K562 (cell line): ENCODE measurements around the gene ZNF575. TPM values are rescaled to one million over a fixed set of nuclear protein-coding genes. Genes with fewer than 3 reads are reported as not detected.

Source experiments
- HBP1 ChIP-seq: fragments of 450-650 bp; formaldehyde crosslinking; IDR thresholded peaks from 2 replicates; pipeline ENCODE4 v1.4.0; 2022; ENCODE audit warnings: missing genetic modification characterization
- HDAC8 ChIP-seq: fragments of 450-650 bp; IDR thresholded peaks from 2 replicates; pipeline ENCODE4 v1.6.1; 2016; ENCODE audit warnings: mild to moderate bottlenecking, missing genetic modification characterization, moderate library complexity, missing compliant biosample characterization
- HNRNPLL ChIP-seq: fragments of 200-400 bp; formaldehyde crosslinking; IDR thresholded peaks from 2 replicates; pipeline ENCODE4 v1.6.1; 2017; ENCODE audit warnings: low read length, low read depth, mild to moderate bottlenecking; ENCODE audit not compliant: poor library complexity, severe bottlenecking
- ILK ChIP-seq: fragments of 450-650 bp; IDR thresholded peaks from 2 replicates; pipeline ENCODE4 v1.6.1; 2016; ENCODE audit warnings: missing genetic modification characterization, low read depth, mild to moderate bottlenecking, missing compliant biosample characterization, moderate library complexity, borderline replicate concordance
- NFYB ChIP-seq: IDR thresholded peaks from 2 replicates; pipeline ENCODE4 v1.6.1; 2011; ENCODE audit warnings: mild to moderate bottlenecking, moderate library complexity; ENCODE audit not compliant: insufficient read length; ENCODE audit errors: extremely low read depth
- NKRF ChIP-seq: fragments of 450-650 bp; IDR thresholded peaks from 2 replicates; pipeline ENCODE4 v1.6.1; 2016; ENCODE audit warnings: borderline replicate concordance
- RBFOX2 ChIP-seq: fragments of 200-400 bp; formaldehyde crosslinking; IDR thresholded peaks from 2 replicates; pipeline ENCODE4 v1.6.1; 2017; ENCODE audit warnings: low read depth, mild to moderate bottlenecking, low read length, moderate library complexity
- RBM22 ChIP-seq: fragments of 200-400 bp; formaldehyde crosslinking; IDR thresholded peaks from 2 replicates; pipeline ENCODE4 v1.6.1; 2018; ENCODE audit warnings: low read length, low read depth; ENCODE audit not compliant: poor library complexity, severe bottlenecking
- RFX1 ChIP-seq: fragments of 450-650 bp; IDR thresholded peaks from 2 replicates; pipeline ENCODE4 v1.6.1; 2016; ENCODE audit warnings: mild to moderate bottlenecking, moderate library complexity
- TCFL5 ChIP-seq: fragments of 250-450 bp; sonication (Bioruptor Pico); conservative IDR thresholded peaks from 2 replicates; pipeline ENCODE4 v1.6.1; 2021; ENCODE audit warnings: mild to moderate bottlenecking, moderate library complexity, matching md5 sums
- ZFX ChIP-seq: sonication (generic); formaldehyde crosslinking; IDR thresholded peaks from 2 replicates; pipeline ENCODE4 v1.8.0; 2022; ENCODE audit warnings: mild to moderate bottlenecking, missing genetic modification reagents, moderate library complexity
- ZNF253 ChIP-seq: fragments of 250-450 bp; sonication (Bioruptor Pico); conservative IDR thresholded peaks from 2 replicates; pipeline ENCODE4 v1.6.1; 2021; ENCODE audit warnings: mild to moderate bottlenecking
- ZNF324 ChIP-seq: fragments of 250-450 bp; sonication (Bioruptor Pico); IDR thresholded peaks from 2 replicates; pipeline ENCODE4 v1.4.0; 2020; ENCODE audit warnings: mild to moderate bottlenecking
- polyA plus RNA-seq, 8 experiments: library from polyadenylated mRNA; depleted of rRNA in 4 of 8; stranded (reverse) in 5 of 8; unstranded in 3 of 8; fragments of >200 nt; fragmentation: Nextera tagmentation in 2 of 8; fragmentation: Illumina TruSeq in 1 of 8; extraction: Ambion mirVana in 2 of 8; extraction: Trizol in 1 of 8; gene quantifications; 2 replicates each; pipeline versions ENCODE4 v1.2.1 to v1.2.3, GENCODE V29; 2011 to 2014; ENCODE audit warnings: inconsistent platforms in 1 of 8, missing spikeins in 1 of 8
- total RNA-seq, 7 experiments: library from RNA; depleted of rRNA in 6 of 7; stranded (reverse); fragments of >200 nt in 6 of 7; fragmentation: Illumina TruSeq in 2 of 7; extraction: Trizol in 2 of 7; gene quantifications; 2 replicates each; pipeline versions ENCODE4 v1.2.1 to v1.2.3, GENCODE V29; 2011 to 2021; ENCODE audit warnings: low replicate concordance in 1 of 7
- TF ChIP-seq, protein P1 (sequence below): sonication (generic); formaldehyde crosslinking; IDR thresholded peaks from 2 replicates; pipeline ENCODE4 v1.9.0; 2022; ENCODE audit warnings: mild to moderate bottlenecking, missing genetic modification reagents
- TF ChIP-seq, protein P2 (sequence below): fragments of 450-650 bp; formaldehyde crosslinking; IDR thresholded peaks from 2 replicates; pipeline ENCODE4 v1.4.0; 2020; ENCODE audit warnings: mild to moderate bottlenecking, moderate library complexity
- TF ChIP-seq, protein P3 (sequence below): sonication (generic); formaldehyde crosslinking; IDR thresholded peaks from 2 replicates; pipeline ENCODE4 v1.8.0; 2022; ENCODE audit warnings: missing genetic modification reagents, mild to moderate bottlenecking, moderate library complexity, borderline replicate concordance
- TF ChIP-seq, protein P4 (sequence below): fragments of 250-450 bp; sonication (Bioruptor Pico); IDR thresholded peaks from 2 replicates; pipeline ENCODE4 v1.8.0; 2021; ENCODE audit warnings: mild to moderate bottlenecking, moderate library complexity

Gene ZNF575
- total and polyA plus RNA-seq, 9 of the 15 experiments (the other 6 are each of a cell fraction or from before 2014, with no cell fraction given) = 0.20 to 0.98 (median 0.32) TPM; not detected in 6

DNA sequence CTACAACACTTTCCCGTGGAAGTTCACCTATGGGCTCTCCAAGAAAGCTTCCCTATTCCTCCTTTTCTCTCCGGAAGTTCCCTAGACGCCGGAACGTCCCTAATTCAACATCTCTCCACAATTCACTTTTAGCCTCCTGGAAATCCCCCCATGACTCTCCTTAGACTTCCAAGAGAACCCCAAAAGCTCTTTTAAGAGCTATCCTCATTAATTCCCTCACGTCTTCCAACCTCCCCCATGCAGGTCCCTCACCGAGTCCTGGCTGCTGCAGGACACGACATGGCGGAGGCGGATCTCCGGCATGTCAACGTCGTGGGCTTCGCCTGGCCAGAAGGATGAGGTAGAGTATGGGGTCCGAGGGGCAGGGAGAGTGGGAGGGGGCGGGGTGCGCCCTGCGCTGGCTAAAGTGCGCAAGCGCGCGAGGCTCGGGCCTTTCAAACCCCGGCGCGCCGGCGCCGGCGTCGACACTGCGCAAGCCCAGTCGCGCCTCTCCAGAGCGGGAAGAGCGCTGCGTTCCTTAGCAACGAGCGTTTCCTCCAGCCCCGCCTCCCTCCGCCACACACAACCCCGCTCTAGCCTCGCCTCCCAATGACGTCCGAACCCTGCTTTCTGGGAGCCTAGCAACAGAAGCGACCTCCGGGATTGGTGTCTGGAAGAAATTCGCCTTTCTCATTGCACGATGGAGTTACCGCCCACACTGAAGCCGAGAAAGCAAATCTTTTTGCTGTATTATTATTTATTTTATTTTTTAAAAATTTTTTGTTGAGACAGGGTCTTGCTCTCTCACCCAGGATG is 42.4 kb downstream of the ZNF575 start, which contains the start of the genes PINLYP and XRCC1 (continued):
- TF ChIP-seq, protein P1, sequence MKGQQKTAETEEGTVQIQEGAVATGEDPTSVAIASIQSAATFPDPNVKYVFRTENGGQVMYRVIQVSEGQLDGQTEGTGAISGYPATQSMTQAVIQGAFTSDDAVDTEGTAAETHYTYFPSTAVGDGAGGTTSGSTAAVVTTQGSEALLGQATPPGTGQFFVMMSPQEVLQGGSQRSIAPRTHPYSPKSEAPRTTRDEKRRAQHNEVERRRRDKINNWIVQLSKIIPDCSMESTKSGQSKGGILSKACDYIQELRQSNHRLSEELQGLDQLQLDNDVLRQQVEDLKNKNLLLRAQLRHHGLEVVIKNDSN (CRISPR knock-in tag) = no peak
- no peak; the same call in none of the 2 replicates for TF ChIP-seq NKRF
- peak; percentile 51; the same call in 1 of the 2 replicates for TF ChIP-seq HBP1 (CRISPR knock-in tag)
- no peak for TF ChIP-seq RBM22
- TF ChIP-seq RBFOX2 = peak; percentile 71
- no peak for TF ChIP-seq ZNF253 (CRISPR knock-in tag)
- 0 out of 2 replicates have a peak, but pooled peaks have one; percentile 22 for TF ChIP-seq HDAC8
- peak; percentile 66 for TF ChIP-seq HNRNPLL
- peak; percentile 13 for TF ChIP-seq NFYB
- TF ChIP-seq, protein P2, sequence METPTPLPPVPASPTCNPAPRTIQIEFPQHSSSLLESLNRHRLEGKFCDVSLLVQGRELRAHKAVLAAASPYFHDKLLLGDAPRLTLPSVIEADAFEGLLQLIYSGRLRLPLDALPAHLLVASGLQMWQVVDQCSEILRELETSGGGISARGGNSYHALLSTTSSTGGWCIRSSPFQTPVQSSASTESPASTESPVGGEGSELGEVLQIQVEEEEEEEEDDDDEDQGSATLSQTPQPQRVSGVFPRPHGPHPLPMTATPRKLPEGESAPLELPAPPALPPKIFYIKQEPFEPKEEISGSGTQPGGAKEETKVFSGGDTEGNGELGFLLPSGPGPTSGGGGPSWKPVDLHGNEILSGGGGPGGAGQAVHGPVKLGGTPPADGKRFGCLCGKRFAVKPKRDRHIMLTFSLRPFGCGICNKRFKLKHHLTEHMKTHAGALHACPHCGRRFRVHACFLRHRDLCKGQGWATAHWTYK (CRISPR knock-in tag) = peak; percentile 42; the same call in 1 of the 2 replicates
- TF ChIP-seq, protein P3, sequence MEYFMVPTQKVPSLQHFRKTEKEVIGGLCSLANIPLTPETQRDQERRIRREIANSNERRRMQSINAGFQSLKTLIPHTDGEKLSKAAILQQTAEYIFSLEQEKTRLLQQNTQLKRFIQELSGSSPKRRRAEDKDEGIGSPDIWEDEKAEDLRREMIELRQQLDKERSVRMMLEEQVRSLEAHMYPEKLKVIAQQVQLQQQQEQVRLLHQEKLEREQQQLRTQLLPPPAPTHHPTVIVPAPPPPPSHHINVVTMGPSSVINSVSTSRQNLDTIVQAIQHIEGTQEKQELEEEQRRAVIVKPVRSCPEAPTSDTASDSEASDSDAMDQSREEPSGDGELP (CRISPR knock-in tag) = peak; percentile 41; the same call in 1 of the 2 replicates
- TF ChIP-seq TCFL5 = no peak
- TF ChIP-seq, protein P4, sequence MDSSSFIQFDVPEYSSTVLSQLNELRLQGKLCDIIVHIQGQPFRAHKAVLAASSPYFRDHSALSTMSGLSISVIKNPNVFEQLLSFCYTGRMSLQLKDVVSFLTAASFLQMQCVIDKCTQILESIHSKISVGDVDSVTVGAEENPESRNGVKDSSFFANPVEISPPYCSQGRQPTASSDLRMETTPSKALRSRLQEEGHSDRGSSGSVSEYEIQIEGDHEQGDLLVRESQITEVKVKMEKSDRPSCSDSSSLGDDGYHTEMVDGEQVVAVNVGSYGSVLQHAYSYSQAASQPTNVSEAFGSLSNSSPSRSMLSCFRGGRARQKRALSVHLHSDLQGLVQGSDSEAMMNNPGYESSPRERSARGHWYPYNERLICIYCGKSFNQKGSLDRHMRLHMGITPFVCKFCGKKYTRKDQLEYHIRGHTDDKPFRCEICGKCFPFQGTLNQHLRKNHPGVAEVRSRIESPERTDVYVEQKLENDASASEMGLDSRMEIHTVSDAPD = no peak
- TF ChIP-seq ZNF324 (CRISPR knock-in tag) = no peak
- peak; percentile 83 for TF ChIP-seq ZFX
- TF ChIP-seq ILK = no peak
- peak; percentile 97 for TF ChIP-seq RFX1
